Cardiac fibroblast (primary cell): ENCODE measurements around the gene TNFRSF21.

Experiments
- DNase-seq, 2 donors: peaks; one replicate each; pipeline versions ENCODE4 v3.0.0 to v3.0.0-alpha.2; 2010; ENCODE audit warnings: low read depth in 2 of 2
- H3K4me3 ChIP-seq, 2 donors: replicated peaks in 1 of 2; 1 replicate in 1 of 2; 2 replicates in 1 of 2; pipeline ENCODE4 v1.5.1; 2011; ENCODE audit warnings: low read depth in 2 of 2, low read length in 2 of 2, mild to moderate bottlenecking in 2 of 2, moderate library complexity in 1 of 2
- CTCF ChIP-seq: IDR thresholded peaks from one replicate; pipeline ENCODE4 v1.5.1; 2011; ENCODE audit warnings: low read depth, mild to moderate bottlenecking, low read length, inconsistent platforms

The TNFRSF21 gene

GRCh38 chr6:47292944-47293343 lies 16.8 kb downstream of the TNFRSF21 start:
- DNase-seq, result peak; percentile 9 to 46
- no peak overlapping the region for H3K4me3 ChIP-seq
- TF ChIP-seq CTCF, result no peak

DNA sequence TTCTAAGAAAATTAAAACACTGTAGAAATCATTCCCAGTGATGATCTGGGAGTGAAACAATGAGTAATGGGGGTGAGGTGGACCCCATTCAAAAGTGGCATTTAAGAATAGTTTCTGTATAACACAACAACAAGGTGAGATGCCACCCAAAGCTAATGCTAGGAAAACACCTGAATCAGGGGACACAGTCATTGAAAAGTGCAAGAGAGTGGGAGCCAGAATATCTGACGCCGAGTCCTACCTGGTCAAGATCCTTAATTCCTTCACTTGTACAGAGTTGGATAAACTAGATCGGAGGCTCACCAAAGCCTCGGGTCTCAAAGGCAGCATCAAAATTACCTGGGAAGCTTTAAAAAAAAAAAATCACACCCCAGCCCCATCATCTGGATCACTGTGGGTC lies 17.7 kb downstream of the TNFRSF21 start:
- TF ChIP-seq CTCF, result no peak
- no peak for DNase-seq
- no peak overlapping the region for H3K4me3 ChIP-seq

- TF ChIP-seq CTCF, result no peak
- DNase-seq, result no peak
- no peak overlapping the region for H3K4me3 ChIP-seq
Measured at GRCh38 chr6:47290124-47290834, 19.4 kb downstream of the TNFRSF21 start.

DNA sequence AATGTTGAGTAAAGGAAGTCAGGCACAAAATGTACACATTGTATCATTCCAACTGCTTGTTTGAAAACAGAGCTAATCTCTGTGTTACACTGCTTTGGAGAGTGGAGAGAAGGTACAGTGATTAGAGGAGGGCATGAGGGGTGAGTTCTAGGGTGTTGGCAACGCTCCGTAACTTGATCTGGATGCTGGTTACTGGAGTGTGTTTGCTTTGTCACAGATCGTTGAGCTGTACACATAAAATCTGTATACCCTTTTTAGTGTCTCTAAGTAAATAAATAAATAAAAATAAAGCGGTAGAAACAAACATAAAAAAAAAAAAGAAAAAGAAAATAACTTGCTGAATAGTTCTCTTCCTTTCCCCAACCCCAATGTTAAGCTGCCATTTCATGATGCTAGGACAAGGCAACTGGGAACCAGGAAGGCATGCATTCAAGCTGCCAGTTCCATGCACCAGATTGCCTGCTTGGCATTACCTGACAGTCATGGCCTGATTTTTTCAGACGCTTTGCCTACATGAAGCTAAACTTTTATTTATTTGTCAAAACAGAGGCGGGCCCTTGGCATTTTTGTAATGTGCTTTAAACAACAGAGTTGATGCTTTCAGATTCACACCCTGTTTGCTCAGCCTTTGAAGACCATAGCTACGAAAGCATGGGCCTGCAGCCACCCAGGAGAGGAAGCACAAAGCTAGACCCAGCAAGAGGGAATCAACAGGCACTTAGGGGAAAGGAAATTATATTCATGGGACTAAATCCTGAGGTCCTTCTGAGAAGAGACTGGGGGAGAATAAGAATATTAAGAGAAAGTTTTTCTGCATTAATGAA lies 21.2 kb downstream of the TNFRSF21 start:
- no peak for TF ChIP-seq CTCF
- no peak overlapping the region for H3K4me3 ChIP-seq
- no peak for DNase-seq

DNA sequence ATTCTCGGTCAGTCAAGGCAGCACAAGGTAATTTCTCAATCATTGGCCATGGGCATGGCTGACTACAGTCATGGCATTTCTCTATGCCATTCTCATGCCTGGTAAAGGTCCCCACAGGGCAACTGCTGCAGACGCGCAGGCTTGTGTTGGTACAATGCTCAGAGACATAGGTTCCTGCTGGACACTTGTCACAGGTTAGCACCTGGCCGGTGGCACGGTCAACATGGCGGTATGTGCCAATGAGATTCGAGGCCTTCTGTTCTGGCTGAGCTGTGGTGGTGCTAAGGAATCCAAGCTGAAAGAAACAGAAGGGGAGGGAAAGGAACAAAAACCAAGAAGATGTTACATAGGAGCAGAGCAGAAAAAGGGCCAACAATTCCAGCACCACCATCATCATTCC lies 23.4 kb downstream of the TNFRSF21 start:
- TF ChIP-seq CTCF, result no peak
- DNase-seq, result no peak
- H3K4me3 ChIP-seq, result no peak overlapping the region

- DNase-seq, result no peak
- no peak for TF ChIP-seq CTCF
- no peak overlapping the region for H3K4me3 ChIP-seq
Measured at GRCh38 chr6:47283993-47284392, 25.7 kb downstream of the TNFRSF21 start.
